ENCODE results near the gene SERTAD3.
"Not testable (repeated sequence)": the region's sequence is repeated elsewhere in the genome, so short reads cannot be mapped to it uniquely, and the experiment has no call there.

The SERTAD3 gene, protein sequence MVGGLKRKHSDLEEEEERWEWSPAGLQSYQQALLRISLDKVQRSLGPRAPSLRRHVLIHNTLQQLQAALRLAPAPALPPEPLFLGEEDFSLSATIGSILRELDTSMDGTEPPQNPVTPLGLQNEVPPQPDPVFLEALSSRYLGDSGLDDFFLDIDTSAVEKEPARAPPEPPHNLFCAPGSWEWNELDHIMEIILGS

DNA sequence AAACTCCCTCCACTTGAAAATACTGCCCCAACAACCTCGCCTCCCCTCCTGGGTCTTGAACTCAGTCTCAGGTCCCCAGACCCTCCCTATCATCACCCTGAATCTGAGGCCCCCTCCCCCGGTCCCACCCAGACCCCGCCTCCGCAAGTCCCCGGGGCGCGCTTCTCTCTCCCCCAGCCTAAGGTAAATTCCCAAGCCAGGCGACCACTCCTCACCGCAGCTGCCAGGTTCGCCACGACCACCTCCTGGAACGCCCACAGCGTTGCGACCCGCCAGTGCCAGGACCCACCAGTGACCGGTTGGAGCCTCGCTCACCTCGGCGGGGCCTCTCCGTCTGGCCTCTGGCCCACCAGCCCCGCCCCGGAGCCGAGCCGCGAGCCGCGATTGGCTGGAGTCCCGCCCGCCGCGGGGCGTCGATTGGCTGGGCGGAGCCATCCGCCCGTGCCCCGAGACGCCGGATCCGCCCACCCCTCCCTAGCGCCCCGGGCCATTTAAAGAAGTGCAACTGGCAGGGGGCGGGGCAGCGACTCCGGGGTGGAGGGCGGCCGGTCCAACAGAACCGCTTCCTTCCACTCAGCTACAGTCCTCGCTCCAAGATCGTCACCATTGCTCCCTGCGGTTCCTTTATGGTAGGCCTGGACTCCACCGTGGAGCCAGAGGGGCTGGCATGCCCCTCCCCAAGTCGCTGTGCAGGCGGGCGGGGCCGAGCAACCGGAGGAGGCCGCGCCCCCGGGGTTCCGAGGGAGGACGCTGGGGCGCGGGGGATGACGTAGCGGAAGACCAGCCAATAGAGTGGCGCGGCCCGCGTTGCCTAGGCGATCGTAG lies at the start of gene SERTAD3:
TSS of gene SERTAD3 (minus strand) at position 336 of the 825 bp plus-strand sequence. CDS start 2,255 bp downstream, outside the sequence.
- DNase-seq: peak; percentile 96

DNA sequence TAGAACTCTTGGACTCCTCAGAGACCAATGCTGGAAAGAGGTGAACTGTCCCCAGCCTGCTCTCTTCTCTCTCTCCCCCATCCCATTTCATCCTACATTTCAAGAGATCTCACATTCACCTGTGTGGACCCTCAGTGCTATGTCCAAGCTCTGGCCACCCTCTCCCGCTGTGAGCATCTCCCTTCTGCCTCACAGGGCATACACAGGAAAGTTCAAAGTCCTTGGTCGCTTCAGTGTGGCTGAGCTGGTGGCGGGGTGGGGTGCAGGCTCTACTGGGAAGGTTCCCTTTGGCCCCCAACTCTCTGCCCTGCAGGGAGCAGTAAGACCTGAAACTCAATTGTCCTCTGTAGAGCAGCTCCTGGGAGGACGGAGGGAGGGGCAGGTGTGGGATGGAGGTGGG lies 49.6 kb upstream of the SERTAD3 start:
- no peak for DNase-seq

DNA sequence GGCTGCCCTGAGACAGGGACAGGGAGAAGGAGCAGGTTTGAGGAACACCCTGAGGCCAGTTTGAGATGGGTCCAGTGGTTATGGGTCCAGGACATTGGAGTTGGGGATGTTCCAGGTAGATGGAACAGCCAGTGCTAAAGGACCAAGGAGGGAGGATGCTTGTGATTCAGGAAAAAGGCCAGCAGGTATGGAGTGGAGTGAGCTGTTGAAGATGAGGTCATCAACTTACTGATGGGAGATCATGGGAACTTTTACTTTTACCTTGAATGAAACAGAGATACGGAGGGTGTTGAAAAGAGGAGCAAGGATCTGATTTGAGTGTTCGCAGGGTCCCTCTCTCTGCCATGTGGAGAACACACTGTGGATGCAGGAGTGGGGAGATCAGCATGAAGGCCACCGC lies 48.1 kb upstream of the SERTAD3 start:
- no peak for DNase-seq

DNA sequence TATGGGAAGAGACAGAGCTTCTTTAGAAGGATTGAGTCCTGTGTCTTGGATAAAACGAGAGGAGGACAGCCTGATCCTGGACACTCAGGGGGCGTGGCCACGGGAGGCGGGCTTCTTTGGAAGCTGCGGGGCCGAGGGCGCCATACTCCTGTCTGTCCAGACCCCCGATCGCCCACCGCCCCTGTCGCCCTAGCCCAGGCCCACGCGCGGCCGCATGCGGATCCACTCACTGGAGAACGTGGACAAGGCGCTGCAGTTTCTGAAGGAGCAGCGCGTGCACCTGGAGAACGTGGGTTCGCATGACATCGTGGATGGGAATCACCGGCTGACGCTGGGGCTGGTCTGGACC lies 45.7 kb upstream of the SERTAD3 start:
- DNase-seq: no peak

DNA sequence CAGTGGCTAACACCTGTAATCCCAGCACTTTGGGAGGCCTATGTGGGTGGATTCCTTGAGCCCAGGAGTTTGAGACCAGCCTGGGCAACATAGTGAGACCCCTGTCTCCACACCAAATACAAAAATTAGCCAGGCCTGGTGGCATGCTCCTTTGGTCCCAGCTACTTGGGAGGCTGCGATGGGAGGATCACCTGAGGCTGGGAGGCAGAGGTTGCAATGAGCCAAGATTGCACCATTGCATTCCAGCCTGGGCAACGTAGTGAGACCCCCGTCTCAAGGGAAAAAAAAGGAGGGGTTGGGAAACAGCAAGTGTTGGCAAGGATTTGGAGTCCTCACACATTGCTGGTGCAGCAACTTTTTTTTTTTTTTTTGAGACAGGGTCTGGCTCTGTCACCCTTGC lies 41.9 kb upstream of the SERTAD3 start:
- DNase-seq: no peak

DNA sequence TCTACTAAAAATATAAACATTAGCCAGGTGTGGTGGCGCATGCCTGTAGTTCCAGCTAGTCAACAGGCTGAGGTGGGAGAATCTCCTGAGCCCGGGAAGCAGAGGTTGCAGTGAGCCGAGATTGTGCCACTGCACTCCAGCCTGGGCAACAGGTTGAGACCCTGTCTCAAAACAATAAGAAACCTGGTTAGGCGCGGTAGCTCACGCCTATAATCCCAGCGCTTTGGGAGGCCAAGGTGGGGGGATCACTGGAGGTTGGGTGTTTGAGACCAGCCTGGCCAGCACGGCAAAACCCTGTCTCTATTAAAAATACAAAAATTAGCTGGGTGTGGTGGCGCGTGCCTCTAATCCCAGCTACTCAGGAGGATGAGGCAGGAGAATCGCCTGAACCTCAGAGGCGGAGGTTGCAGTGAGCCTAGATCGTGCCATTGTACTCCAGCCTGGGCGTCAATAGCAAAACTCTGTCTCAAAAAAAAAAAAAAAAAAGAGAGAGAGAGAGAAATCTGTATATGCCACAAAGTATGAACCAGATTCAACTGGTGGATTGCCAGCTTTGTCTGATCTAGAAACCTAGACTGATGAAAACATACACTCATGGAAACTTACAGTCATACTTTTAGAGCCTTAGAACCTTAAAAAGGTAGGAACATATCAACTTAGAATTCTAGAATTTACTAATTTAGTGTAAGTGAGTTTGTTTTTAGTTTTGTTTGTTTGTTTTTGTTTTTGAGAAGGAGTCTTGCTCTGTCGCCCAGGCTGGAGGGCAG lies 31.9 kb upstream of the SERTAD3 start:
- DNase-seq: not testable (repeated sequence)

DNA sequence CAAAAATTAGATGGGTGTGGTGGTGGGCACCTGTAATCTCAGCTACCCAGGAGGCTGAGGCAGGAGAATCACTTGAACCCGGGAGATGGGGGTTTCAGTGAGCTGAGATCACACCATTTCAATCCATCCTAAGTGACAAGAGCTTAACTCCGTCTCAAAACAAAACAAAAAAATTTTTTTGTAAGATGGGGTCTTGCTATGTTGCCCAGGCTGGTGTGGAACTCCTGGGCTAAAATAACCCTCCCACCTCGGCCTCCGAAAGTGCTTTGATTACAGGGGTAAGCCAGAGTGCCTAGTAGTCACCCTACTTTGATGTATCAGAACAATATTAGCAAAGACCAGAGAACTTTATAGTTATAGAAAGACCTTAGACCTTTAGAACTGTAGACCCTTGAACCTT lies 30.6 kb upstream of the SERTAD3 start:
- DNase-seq: no peak

DNA sequence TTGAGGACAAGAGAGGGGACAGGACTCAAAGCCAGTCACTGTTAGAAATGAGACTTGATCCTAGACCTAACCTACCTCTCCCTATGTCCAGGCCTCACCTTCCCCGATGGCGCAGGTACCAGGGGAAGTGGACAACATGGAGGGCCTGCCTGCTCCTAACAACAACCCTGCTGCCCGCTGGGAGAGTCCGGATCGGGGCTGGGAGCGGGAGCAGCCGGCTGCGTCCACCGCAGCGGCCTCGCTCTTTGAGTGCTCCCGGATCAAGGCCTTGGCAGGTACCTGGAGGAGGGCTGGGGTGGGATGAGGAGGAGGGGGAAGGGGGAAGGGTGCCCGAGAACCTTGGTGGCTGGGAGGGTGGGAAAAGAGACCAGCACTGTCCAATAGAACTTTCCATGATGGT lies 28.4 kb upstream of the SERTAD3 start:
- DNase-seq: no peak

DNA sequence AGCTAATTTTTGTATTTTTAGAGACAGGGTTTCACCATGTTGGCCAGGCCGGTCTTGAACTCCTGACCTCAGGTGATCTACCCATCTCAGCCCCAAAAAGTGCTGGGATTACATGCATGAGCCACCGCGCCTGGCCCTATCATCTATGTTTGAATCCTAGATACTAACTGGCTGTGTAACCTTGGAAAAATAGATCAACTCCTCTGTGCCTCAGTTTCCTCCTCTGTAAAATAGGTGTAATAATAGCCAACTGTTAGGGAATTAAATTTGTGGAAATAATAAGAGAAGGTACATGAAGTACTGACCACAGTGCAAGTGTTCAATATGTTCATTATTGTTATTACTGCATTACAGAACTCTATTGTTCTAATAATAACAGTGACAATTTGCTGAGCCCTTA lies 27.0 kb upstream of the SERTAD3 start:
- no peak for DNase-seq

DNA sequence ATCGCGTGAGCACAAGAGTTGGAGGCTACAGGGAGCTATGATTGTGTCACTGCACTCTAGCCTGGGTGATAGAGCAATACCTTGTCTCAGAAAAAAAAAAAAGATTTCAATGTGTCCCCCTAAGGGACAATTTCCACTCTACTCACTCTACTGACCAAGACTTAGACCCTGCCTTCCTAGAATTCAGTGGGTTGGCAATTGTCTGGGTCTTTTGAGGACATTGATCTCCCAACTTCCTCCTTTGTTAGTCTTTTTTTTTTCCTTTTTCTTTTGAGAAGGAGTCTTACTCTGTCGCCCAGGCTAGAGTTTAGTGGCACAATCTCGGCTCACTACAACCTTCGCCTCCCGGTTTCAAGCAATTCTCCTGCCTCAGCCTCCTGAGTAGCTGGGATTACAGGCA lies 24.9 kb upstream of the SERTAD3 start:
- no peak for DNase-seq

DNA sequence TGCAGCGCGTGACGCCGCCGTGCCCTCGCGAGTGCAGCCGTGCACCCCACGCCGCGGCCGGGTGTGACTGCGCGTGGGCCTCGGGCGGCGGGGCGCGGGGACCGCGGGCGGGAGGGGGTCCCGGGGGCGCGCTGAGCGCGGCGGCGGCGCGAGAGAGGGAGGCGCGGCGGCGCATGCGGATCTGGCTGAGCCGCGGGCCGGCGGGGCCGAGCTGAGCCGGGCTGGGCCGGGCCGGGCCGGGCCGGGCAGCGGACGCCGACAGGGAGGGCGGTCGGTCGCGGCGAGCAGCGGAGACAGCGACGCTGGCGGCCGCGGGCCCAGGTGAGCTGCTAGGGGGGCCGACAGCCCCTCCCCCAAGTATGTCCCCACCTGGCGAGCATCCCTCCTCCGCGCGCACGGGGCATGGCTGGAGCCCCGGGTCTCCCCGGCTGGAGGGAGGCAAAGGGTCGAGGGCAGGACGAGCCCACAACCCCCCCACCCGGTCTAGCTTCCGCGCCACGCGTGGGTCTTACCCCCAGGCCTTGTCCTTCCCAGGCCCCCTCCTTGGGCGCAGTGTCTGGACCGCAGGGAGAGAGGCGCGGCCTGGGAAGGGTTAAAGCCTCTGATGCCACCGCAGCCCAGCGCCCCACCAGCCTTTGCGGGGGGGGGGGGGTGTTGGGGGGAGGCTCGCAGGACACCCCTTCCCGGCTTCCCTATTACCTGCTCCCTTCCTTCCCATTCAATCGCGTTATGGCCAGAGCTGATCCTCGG lies 23.0 kb upstream of the SERTAD3 start, which contains the start of gene SPTBN4:
TSS of gene SPTBN4 (plus strand) at position 17 of the 750 bp plus-strand sequence. CDS start 5,621 bp downstream, outside the sequence.
- no peak for DNase-seq

DNA sequence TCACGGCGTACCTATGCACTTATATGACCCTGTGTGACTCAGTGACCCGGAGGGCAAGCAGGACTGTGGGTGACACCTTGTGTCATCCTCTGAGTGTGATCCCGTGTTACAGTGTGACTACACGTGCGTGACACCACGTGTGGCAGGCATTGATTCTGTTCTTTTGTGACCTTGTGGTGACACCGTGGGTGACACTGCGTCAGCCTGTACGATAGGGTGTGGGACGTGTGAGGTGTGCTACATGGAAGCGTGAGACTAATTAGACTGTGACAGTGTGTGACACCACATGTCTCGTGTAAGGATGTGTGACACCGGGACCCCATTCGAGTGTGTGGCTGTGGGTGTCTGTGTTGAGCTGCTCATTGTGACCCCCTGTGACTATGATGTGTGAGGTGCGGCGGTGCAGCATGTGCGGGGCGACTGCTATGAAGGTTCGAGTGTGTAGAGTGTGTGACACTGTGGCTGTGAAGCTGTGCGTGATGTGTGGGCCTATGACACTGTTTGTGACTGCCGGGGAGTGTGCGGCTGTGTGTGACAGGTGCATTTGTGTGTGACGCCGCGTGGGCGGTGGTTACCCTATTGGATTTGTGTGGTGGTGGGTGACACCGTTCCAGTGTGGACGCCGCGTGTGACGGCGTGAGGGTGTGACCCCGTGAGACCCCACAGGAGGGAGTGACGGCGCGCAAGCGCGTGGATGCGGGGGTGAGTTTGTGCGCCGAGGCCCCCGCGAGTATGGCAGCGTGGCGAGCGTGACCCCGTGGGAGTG lies 22.3 kb upstream of the SERTAD3 start:
- DNase-seq: no peak

DNA sequence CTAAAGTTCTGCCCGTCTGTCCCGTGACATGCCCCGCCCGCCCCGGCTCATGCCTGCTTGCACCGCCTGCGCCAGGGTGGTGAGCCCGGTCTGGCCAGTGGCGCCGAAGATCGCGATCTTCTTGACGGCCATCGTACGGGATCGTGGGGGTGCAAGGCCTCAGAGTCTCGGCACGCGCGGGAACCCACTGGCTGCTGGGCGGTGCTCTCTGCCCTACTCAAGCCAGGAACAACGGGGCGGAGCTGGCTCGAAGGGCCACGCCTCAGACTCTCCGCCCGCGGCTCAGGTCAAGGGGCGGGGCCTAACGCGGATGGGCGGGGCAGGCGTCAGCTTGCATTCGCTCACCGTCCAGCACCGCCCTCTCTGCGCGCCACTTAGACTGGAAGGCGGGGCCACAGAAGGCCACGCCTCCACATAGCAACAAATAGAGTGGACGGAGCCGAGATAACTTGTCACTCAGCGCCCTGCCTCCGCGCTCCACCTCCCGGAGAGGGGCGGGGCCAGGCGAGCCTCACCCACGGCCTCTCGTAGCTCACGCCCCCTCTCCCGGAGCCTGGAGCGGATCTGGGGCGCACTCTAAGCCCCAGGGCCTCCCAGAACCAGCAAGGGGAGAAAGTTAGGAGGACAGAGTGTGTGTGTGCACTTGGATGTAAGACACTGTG lies 21.6 kb upstream of the SERTAD3 start, which contains the start of gene BLVRB:
TSS of gene BLVRB (minus strand) at position 189 of the 662 bp plus-strand sequence. CDS start at position 132, 57 bp downstream.
- peak; percentile 99 for DNase-seq

DNA sequence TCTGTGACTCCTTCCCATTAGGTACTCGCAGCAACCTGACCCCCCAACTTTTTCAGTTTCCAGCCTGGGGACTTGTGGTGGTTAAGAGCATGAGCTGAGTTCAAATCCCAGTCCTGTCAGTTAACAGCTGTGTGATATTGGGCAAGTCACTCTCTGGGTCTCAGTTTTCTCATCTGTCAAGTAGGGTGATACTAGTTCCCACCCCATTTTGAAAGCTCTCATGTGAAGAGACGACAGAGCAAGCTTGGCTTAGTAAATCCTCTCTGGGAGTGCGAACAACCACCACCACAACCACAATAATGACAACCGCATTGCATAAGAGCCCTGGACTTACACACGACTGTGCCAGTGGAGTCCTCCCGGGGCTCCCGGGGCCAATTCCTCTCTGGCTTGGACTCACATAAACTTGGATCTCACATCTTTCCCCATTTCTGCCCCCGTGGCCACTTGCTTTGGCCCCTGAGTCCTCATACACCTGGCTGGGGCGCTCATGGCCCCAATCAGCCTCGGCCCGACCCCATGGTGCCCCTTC lies 21.0 kb upstream of the SERTAD3 start:
- DNase-seq: no peak

DNA sequence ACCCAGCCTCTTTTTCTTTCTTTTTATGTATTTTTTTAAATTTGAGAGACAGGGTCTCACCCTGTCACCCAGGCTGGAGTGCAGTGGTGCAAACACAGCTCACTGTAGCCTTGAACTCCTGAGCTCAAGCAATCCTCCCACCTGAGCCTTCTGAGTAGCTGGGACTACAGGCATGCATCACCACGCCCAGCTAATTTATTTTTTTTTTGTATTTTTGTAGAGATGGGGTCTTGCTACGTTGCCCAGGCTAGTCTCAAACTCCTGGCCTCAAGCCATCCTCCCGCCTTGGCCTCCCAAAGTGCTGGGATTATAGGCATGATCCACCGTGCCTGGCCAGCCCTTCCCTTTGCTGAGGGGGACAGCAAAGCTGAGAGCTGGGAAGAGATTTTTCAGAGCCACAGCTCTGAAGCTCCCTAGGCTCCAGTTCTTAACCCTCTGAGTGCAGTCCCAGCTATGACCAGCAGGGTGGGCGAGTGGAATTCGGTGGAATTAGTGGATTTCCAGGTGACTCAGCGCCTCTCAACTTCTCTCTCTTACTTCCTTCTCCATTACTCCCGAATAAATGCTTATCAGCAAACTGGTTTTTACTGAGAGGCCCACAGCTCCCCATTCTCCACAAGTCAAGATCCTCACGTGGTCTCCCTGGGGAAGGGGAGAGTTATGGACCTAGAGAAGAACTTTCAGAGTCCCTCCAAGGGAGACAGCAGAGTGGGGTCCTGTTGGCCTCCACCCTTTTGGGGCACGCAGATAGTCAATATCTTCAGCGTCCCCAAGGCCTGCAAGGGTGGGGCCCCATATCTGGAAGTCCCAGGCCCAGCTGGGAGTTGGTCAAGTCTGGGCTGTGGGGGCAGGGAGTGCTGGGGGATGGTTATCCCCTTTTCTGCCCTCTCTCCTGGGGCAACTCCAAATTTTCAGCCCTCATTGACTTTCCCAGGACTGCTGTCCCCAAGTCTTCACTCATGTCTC lies 20.2 kb upstream of the SERTAD3 start:
- peak; percentile 59 for DNase-seq

DNA sequence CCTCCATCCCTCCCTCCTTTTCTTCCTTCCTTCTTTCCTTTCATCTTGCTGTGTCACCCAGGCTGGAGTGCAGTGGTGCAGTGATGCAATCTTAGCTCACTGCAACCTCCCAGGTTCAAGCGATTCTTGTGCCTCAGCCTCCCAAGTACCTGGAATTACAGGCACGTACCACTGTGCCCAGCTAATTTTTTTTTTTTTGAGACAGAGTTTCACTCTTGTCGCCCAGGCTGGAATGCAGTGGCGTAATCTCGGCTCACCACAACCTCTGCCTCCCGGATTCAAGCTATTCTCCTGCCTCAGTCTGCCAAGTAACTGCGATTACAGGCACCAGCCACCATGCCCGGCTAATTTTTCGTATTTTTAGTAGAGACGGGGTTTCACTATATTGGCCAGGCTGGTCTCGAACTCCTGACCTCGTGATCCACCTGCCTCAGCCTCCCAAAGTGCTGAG lies 19.5 kb upstream of the SERTAD3 start:
- DNase-seq: not testable (repeated sequence)

DNA sequence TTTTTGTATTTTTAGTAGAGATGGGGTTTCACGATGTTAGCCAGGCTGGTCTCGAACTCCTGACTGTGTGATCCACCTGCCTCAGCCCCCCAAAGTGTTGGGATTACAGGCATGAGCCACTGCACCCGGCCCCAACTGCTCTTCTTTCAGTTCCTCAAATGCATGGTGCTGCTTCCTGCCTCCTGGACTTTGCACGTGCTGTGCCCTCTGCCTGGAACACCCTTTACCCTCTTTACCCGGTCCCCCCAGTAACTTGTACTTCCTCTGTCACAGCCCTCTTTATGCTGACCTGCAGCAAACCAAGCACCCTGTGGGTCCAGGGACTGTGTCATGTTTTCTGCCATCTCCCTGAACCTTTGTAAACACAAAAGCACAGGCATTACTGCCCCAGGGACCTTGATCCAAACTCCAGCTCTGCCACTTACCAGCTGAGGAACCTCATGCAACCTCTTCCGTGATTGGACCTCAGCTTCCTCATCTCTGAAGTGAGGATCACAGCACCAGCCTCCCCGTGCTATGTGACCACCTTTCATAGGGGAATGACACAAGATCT lies 17.6 kb upstream of the SERTAD3 start:
- no peak for DNase-seq

DNA sequence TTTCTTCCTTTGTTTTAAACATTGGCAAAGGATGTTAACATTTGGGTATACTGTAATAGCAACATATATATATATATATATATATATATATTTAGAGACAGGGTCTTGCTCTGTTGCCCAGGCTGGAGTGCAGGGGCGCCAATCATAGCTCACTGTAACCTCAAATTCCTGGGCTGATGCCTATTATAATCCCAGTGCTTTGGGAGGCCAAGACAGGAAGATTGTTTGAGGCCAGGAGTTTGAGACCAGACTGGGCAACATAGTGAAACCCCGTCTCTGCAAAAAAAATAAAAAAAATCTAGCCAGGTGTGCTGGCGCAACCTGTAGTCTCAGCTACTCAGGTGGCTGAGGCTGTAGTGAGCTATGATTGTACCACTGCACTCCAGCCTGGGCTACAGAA lies 16.1 kb upstream of the SERTAD3 start:
- no peak for DNase-seq

DNA sequence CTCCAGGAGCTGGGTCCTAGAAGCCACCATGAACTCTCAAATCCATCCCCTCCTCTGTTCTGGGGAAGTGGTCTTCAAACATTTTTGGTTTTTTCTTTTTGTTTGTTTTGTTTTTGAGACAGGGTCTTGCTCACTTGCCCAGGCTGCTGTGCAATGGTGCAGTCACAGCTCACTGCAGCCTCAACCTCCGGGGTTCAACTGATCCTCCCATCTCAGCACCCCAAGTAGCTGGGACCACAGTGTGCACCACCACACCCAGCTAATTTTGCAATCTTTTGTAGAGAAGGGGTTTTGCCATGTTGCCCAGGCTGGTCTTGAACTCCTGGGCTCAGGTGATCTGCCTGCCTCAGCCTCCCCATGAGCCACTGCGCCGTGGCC lies 14.5 kb upstream of the SERTAD3 start:
- no peak for DNase-seq
